Liver (tissue), 9 donors: Measurements from ENCODE around the gene CFAP57. TPM values are rescaled to one million over a fixed set of nuclear protein-coding genes. Genes with fewer than 3 reads are reported as not detected.

Source experiments
- DNase-seq: peaks from one replicate; pipeline ENCODE4 v3.0.0-alpha.2; 2017; ENCODE audit warnings: low spot score
- H3K27ac ChIP-seq, 2 donors: one replicate each; pipeline ENCODE4 v1.7.0; 2013; ENCODE audit warnings: inconsistent platforms in 2 of 2, low read length in 2 of 2, control low read depth in 1 of 2, low read depth in 1 of 2, mild to moderate bottlenecking in 1 of 2
- H3K27me3 ChIP-seq, 4 donors: one replicate each; pipeline versions ENCODE4 v1.6.1 to v1.7.0; 2013; ENCODE audit warnings: low read length in 3 of 4, inconsistent platforms in 1 of 4, mild to moderate bottlenecking in 1 of 4, moderate library complexity in 1 of 4; ENCODE audit not compliant: control insufficient read depth in 4 of 4, insufficient read depth in 4 of 4
- H3K36me3 ChIP-seq, 4 donors: one replicate each; pipeline versions ENCODE4 v1.6.1 to v1.7.0; 2013; ENCODE audit warnings: low read length in 3 of 4, mild to moderate bottlenecking in 3 of 4, low read depth in 1 of 4, moderate library complexity in 1 of 4; ENCODE audit not compliant: control insufficient read depth in 4 of 4, insufficient read depth in 3 of 4
- H3K4me1 ChIP-seq, 4 donors: one replicate each; pipeline versions ENCODE4 v1.6.1 to v1.7.0; 2013; ENCODE audit warnings: low read length in 3 of 4, mild to moderate bottlenecking in 3 of 4, moderate library complexity in 1 of 4; ENCODE audit not compliant: control insufficient read depth in 4 of 4, insufficient read depth in 4 of 4
- H3K4me3 ChIP-seq, 3 donors: one replicate each; pipeline versions ENCODE4 v1.6.1 to v1.7.0; 2013; ENCODE audit warnings: low read length in 3 of 3, control low read depth in 1 of 3, low read depth in 1 of 3, mild to moderate bottlenecking in 1 of 3
- H3K9ac ChIP-seq, 2 donors: one replicate each; pipeline ENCODE4 v1.7.0; 2013; ENCODE audit warnings: low read length in 2 of 2, mild to moderate bottlenecking in 2 of 2, moderate library complexity in 2 of 2, control low read depth in 1 of 2, low read depth in 1 of 2
- H3K9me3 ChIP-seq, 4 donors: one replicate each; pipeline versions ENCODE4 v1.6.1 to v1.7.0; 2013; ENCODE audit warnings: low read length in 3 of 4; ENCODE audit not compliant: control insufficient read depth in 4 of 4
- EGR1 ChIP-seq, 2 donors: IDR thresholded peaks; 2 replicates each; pipeline ENCODE4 v1.6.1; 2016 to 2018; ENCODE audit warnings: antibody characterized with exemption in 2 of 2, low read depth in 2 of 2
- FOXA1 ChIP-seq: IDR thresholded peaks from 2 replicates; pipeline ENCODE4 v1.6.1; 2016; ENCODE audit warnings: antibody characterized with exemption
- GABPA ChIP-seq, 2 donors: IDR thresholded peaks in 1 of 2; conservative IDR thresholded peaks in 1 of 2; 2 replicates each; pipeline ENCODE4 v1.6.1; 2016; ENCODE audit warnings: antibody characterized with exemption in 2 of 2, mild to moderate bottlenecking in 1 of 2, moderate library complexity in 1 of 2
- HNF4A ChIP-seq, 2 donors: conservative IDR thresholded peaks; 2 replicates each; pipeline ENCODE4 v1.6.1; 2016; ENCODE audit warnings: antibody characterized with exemption in 2 of 2, mild to moderate bottlenecking in 2 of 2
- HNF4G ChIP-seq: IDR thresholded peaks from 2 replicates; pipeline ENCODE4 v1.6.1; 2016; ENCODE audit warnings: antibody characterized with exemption
- JUND ChIP-seq, 2 donors: IDR thresholded peaks; 2 replicates each; pipeline ENCODE4 v1.6.1; 2016; ENCODE audit warnings: antibody characterized with exemption in 2 of 2
- MAX ChIP-seq: IDR thresholded peaks from 2 replicates; pipeline ENCODE4 v1.6.1; 2016; ENCODE audit warnings: antibody characterized with exemption
- NR2F2 ChIP-seq: IDR thresholded peaks from 2 replicates; pipeline ENCODE4 v1.6.1; 2016; ENCODE audit warnings: antibody characterized with exemption
- RAD21 ChIP-seq, 2 donors: IDR thresholded peaks; 2 replicates each; pipeline ENCODE4 v1.6.1; 2016; ENCODE audit warnings: antibody characterized with exemption in 2 of 2, mild to moderate bottlenecking in 2 of 2
- REST ChIP-seq: IDR thresholded peaks from 2 replicates; pipeline ENCODE4 v1.6.1; 2016; ENCODE audit warnings: antibody characterized with exemption, mild to moderate bottlenecking
- RXRA ChIP-seq, 2 donors: IDR thresholded peaks; 2 replicates each; pipeline ENCODE4 v1.6.1; 2017 to 2018; ENCODE audit warnings: antibody characterized with exemption in 2 of 2, mild to moderate bottlenecking in 1 of 2
- SP1 ChIP-seq: IDR thresholded peaks from 2 replicates; pipeline ENCODE4 v1.6.1; 2018; ENCODE audit warnings: antibody characterized with exemption, mild to moderate bottlenecking
- TAF1 ChIP-seq: conservative IDR thresholded peaks from 2 replicates; pipeline ENCODE4 v1.6.1; 2016; ENCODE audit warnings: antibody characterized with exemption, mild to moderate bottlenecking
- YY1 ChIP-seq: IDR thresholded peaks from 2 replicates; pipeline ENCODE4 v1.6.1; 2016; ENCODE audit warnings: antibody characterized with exemption, mild to moderate bottlenecking
- WGBS: extraction: QIAGEN DNeasy Blood & Tissue Kit; methylation state at CpG from one replicate; pipeline ENCODE4 v1.1.7; 2013; 5-methylcytosine and 5-hydroxymethylcytosine counted together
- polyA plus RNA-seq, 2 donors: library from polyadenylated mRNA; stranded (reverse) in 1 of 2; unstranded in 1 of 2; fragments of 200-250 nt in 1 of 2; fragments of >200 nt in 1 of 2; fragmentation: Nextera tagmentation in 1 of 2; extraction: Ambion mirVana in 1 of 2; gene quantifications; one replicate each; pipeline versions ENCODE4 v1.2.1 to v1.2.3, GENCODE V29; 2013 to 2015
- total RNA-seq, 2 donors: library from RNA; depleted of rRNA; stranded (reverse); fragments of >200 nt; gene quantifications; one replicate each; pipeline ENCODE4 v1.2.3, GENCODE V29; 2014
- TF ChIP-seq, protein P1 (sequence below): fragments of 150-350 bp; IDR thresholded peaks from 2 replicates; pipeline ENCODE4 v1.5.1; 2017; ENCODE audit warnings: improper control_type of control experiment, low read depth, low read length; ENCODE audit not compliant: missing input control
- TF ChIP-seq, protein P2 (sequence below): IDR thresholded peaks from 2 replicates; pipeline ENCODE4 v1.6.1; 2016; ENCODE audit warnings: antibody characterized with exemption
- donor health status: healthy.
- donor health status: healthy.
- donor health status: healthy.
- donor health status: healthy.
- donor health status: healthy.

The CFAP57 gene
- total and polyA plus RNA-seq, 4 donors, result under 0.01 to 14.5 (median 0.10) TPM

DNA sequence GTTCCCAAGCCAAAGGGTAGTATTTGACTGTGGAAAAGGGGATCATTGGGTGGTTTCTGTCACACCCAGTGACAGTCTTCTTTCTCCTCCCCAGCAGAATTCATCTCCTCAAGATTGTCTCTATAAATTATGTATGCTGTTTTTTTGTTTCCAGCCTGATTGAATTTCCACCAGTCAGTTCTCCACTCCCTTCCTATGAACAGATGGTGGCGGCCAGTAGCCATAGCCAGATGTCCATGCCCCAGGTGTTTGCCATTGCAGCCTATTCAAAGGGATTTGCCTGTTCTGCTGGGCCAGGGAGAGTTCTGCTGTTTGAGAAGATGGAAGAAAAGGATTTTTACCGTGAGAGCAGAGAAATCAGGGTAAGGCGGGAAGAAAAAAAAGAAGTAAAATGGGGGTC lies 12.9 kb downstream of the CFAP57 start:
- H3K36me3 ChIP-seq, result no peaks in the 10 kb centered on the region
- H3K27ac ChIP-seq, result no peak overlapping the region
- no peaks in the 10 kb centered on the region for H3K4me1 ChIP-seq
- no peaks in the 10 kb centered on the region for H3K9me3 ChIP-seq
- no peak for DNase-seq
- H3K9ac ChIP-seq, result no peak overlapping the region
- 92% methylated on average over 3 of the region's 3 CpGs for WGBS
- no peak overlapping the region for H3K4me3 ChIP-seq
- TF ChIP-seq, protein P1, sequence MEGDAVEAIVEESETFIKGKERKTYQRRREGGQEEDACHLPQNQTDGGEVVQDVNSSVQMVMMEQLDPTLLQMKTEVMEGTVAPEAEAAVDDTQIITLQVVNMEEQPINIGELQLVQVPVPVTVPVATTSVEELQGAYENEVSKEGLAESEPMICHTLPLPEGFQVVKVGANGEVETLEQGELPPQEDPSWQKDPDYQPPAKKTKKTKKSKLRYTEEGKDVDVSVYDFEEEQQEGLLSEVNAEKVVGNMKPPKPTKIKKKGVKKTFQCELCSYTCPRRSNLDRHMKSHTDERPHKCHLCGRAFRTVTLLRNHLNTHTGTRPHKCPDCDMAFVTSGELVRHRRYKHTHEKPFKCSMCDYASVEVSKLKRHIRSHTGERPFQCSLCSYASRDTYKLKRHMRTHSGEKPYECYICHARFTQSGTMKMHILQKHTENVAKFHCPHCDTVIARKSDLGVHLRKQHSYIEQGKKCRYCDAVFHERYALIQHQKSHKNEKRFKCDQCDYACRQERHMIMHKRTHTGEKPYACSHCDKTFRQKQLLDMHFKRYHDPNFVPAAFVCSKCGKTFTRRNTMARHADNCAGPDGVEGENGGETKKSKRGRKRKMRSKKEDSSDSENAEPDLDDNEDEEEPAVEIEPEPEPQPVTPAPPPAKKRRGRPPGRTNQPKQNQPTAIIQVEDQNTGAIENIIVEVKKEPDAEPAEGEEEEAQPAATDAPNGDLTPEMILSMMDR, result no peak
- TF ChIP-seq REST, result no peak
- no peak for TF ChIP-seq TAF1
- TF ChIP-seq RAD21 (IDR thresholded peaks at IDR 0.05), result no peak
- TF ChIP-seq HNF4G, result no peak
- TF ChIP-seq YY1, result no peak
- H3K27me3 ChIP-seq, result no peaks in the 10 kb centered on the region

DNA sequence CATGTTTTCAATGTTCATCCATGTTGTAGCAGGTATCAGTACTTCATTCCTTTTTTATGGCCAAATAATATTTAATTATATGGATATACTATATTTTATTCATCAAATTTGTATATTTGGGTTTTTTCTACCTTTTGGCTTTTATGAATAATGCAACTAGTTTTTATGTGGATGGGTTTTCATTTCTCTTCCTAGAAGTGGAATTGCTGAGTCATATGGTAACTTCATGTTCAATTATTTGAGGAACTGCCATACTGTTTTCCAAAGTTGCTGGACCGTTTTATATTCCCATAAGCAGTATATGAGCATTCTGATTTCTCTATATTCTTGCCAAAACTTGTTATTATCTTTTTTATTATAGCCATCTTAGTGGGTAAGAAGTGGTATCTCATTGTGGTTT lies 16.0 kb downstream of the CFAP57 start:
- 84% methylated on average over 1 of the region's 1 CpG for WGBS
- peaks cover 0 to 2% (median 0%) of the 10 kb centered on the region in 4 donors for H3K9me3 ChIP-seq
- TF ChIP-seq MAX, result no peak

DNA sequence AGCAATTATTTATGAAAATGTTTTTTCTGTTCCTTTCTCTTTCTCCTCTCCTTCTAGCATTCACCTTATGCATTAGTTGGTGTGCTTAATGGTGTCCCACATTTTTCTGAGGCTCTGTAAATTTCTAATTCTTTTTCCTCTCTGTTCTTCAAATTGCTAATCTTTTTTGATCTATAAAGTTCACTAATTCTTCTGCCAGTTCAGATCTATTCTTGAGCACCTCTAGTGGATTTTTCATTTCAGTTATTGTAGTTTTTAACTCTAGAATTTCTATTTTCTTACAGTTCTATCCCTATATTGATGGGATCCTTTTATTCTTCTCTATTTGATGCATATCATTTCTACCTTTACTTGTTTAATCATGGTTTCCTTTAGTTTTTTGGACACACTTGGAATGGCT lies 22.4 kb downstream of the CFAP57 start:
- peaks cover 2 to 22% (median 7%) of the 10 kb centered on the region in 4 donors for H3K36me3 ChIP-seq
- H3K4me3 ChIP-seq, result no peak overlapping the region
- peaks cover 0 to 2% (median 0%) of the 10 kb centered on the region in 4 donors for H3K9me3 ChIP-seq
- no peak overlapping the region for H3K27ac ChIP-seq
- no peaks in the 10 kb centered on the region for H3K27me3 ChIP-seq
- no peak for DNase-seq
- no peak overlapping the region for H3K9ac ChIP-seq
- no peaks in the 10 kb centered on the region for H3K4me1 ChIP-seq
- TF ChIP-seq HNF4G (no peak), TAF1 (no peak), FOXA1 (no peak), RXRA (IDR thresholded peaks at IDR 0.05) (no peak), YY1 (no peak), GABPA (IDR thresholded peaks at IDR 0.05 in 1 of 2, conservative IDR thresholded peaks at IDR 0.05 in 1 of 2) (no peak), EGR1 (IDR thresholded peaks at IDR 0.05; ENCODE audit: low read depth in 2 of 2) (no peak), SP1 (no peak), JUND (IDR thresholded peaks at IDR 0.05) (no peak), RAD21 (IDR thresholded peaks at IDR 0.05) (no peak), HNF4A (conservative IDR thresholded peaks at IDR 0.05) (no peak), NR2F2 (no peak)
- TF ChIP-seq, protein P2, sequence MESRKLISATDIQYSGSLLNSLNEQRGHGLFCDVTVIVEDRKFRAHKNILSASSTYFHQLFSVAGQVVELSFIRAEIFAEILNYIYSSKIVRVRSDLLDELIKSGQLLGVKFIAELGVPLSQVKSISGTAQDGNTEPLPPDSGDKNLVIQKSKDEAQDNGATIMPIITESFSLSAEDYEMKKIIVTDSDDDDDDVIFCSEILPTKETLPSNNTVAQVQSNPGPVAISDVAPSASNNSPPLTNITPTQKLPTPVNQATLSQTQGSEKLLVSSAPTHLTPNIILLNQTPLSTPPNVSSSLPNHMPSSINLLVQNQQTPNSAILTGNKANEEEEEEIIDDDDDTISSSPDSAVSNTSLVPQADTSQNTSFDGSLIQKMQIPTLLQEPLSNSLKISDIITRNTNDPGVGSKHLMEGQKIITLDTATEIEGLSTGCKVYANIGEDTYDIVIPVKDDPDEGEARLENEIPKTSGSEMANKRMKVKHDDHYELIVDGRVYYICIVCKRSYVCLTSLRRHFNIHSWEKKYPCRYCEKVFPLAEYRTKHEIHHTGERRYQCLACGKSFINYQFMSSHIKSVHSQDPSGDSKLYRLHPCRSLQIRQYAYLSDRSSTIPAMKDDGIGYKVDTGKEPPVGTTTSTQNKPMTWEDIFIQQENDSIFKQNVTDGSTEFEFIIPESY, result no peak
- TF ChIP-seq, protein P1, result no peak

More for the DNA sequence above, 16.0 kb downstream of the CFAP57 start:
- DNase-seq, result no peak
- peaks cover 0 to 2% (median under 1%) of the 10 kb centered on the region in 4 donors for H3K36me3 ChIP-seq
- no peaks in the 10 kb centered on the region for H3K27me3 ChIP-seq
- H3K4me3 ChIP-seq, result no peak overlapping the region
- H3K4me1 ChIP-seq, result no peaks in the 10 kb centered on the region
- H3K27ac ChIP-seq, result no peak overlapping the region
- no peak overlapping the region for H3K9ac ChIP-seq
